Esophagus muscularis mucosa (tissue), 4 donors: ENCODE measurements around the gene C5AR2. TPM values are rescaled to one million over a fixed set of nuclear protein-coding genes. Genes with fewer than 3 reads are reported as not detected.

ENCODE experiments used
- DNase-seq: peaks from one replicate; pipeline ENCODE4 v3.0.0-alpha.2; 2017; ENCODE audit errors: extremely low spot score
- H3K27ac ChIP-seq, 4 donors: fragments of 200-600 bp; sonication (generic); replicated peaks in 1 of 4; 1 replicate in 3 of 4; 2 replicates in 1 of 4; pipeline ENCODE4 v1.5.1; 2016 to 2019; ENCODE audit warnings: mild to moderate bottlenecking in 1 of 4
- H3K27me3 ChIP-seq, 4 donors: fragments of 200-600 bp; sonication (generic); one replicate each; pipeline versions ENCODE4 v1.5.1 to v1.6.0; 2016 to 2019
- H3K36me3 ChIP-seq, 4 donors: fragments of 200-600 bp; sonication (generic); one replicate each; pipeline ENCODE4 v1.5.1; 2016 to 2019
- H3K4me1 ChIP-seq, 4 donors: fragments of 200-600 bp; sonication (generic); one replicate each; pipeline ENCODE4 v1.5.1; 2016 to 2019
- H3K4me3 ChIP-seq, 4 donors: fragments of 200-600 bp; sonication (generic); 1 replicate in 2 of 4; 2 replicates in 2 of 4; pipeline ENCODE4 v1.5.1; 2016 to 2019; ENCODE audit warnings: mild to moderate bottlenecking in 4 of 4, moderate library complexity in 1 of 4
- H3K9me3 ChIP-seq, 4 donors: fragments of 200-600 bp; sonication (generic); 1 replicate in 3 of 4; 2 replicates in 1 of 4; pipeline ENCODE4 v1.5.1; 2016 to 2019
- EP300 ChIP-seq: sonication (generic); formaldehyde crosslinking; IDR thresholded peaks from one replicate; pipeline ENCODE4 v1.6.1; 2017; ENCODE audit warnings: antibody characterized with exemption
- POLR2A ChIP-seq: fragments of 450-650 bp; IDR thresholded peaks from one replicate; pipeline ENCODE4 v1.6.1; 2017; ENCODE audit warnings: antibody characterized with exemption, moderate library complexity, mild to moderate bottlenecking, low read depth
- POLR2AphosphoS5 ChIP-seq, 2 donors: sonication (generic); formaldehyde crosslinking; IDR thresholded peaks; one replicate each; pipeline ENCODE4 v1.6.1; 2017; ENCODE audit warnings: antibody characterized with exemption in 2 of 2
- WGBS: methylation state at CpG from one replicate; pipeline ENCODE4 v1.1.5; 2018; 5-methylcytosine and 5-hydroxymethylcytosine counted together
- intact Hi-C: fragments of 100-400 bp; cut with DNase I; formaldehyde crosslinking; loops from one replicate; pipeline ENCODE4 v1.15.1; 2023
- total RNA-seq, 4 donors: library from RNA; depleted of rRNA; stranded (reverse); fragments of >200 nt; gene quantifications; one replicate each; pipeline versions ENCODE4 v1.1.0 to v1.2.1, GENCODE V29; 2016
- TF ChIP-seq, protein P1 (sequence below), 3 experiments: fragments of 200-600 bp in 2 of 3; fragments of 450-650 bp in 1 of 3; sonication (generic) in 2 of 3; IDR thresholded peaks; one replicate each; pipeline ENCODE4 v1.5.1; 2017 to 2019; ENCODE audit warnings: antibody characterized with exemption in 3 of 3, mild to moderate bottlenecking in 2 of 3, moderate library complexity in 1 of 3

C5AR2 gene
- total RNA-seq, 4 donors from 2014 or later, result 0.42 to 4.6 (median 0.72) TPM

DNA sequence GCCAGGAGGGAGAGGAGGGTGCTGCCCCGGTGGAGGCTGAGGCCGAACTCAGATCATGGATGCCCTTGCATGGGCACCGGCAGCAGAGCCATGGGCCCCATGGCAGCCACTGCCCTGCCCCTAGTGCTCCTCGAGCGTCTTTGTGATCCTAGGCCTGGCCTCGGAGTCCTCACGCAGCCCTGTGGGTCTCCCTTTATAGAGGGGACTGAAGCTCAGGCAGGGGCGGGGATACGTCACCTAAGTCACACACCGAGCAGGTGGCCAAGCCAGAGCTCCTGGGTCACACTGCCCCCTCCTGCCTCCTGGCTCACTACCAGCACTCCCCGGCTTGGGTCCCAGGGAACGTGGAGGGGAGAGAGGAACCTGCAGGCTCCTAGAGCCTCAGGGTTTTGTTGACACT is 45.8 kb downstream of the C5AR2 start:
- DNase-seq, result no peak
- Histone ChIP-seq H3K4me3 (no peak overlapping the region), H3K9me3 (no peaks in the 10 kb centered on the region), H3K27me3 (no peaks in the 10 kb centered on the region), H3K27ac (no peak overlapping the region), H3K4me1 (no peaks in the 10 kb centered on the region), H3K36me3 (peaks cover 82 to 98% (median 94%) of the 10 kb centered on the region in 4 donors)
- no peak for TF ChIP-seq EP300
- TF ChIP-seq POLR2A, result no peak
- TF ChIP-seq, protein P1, sequence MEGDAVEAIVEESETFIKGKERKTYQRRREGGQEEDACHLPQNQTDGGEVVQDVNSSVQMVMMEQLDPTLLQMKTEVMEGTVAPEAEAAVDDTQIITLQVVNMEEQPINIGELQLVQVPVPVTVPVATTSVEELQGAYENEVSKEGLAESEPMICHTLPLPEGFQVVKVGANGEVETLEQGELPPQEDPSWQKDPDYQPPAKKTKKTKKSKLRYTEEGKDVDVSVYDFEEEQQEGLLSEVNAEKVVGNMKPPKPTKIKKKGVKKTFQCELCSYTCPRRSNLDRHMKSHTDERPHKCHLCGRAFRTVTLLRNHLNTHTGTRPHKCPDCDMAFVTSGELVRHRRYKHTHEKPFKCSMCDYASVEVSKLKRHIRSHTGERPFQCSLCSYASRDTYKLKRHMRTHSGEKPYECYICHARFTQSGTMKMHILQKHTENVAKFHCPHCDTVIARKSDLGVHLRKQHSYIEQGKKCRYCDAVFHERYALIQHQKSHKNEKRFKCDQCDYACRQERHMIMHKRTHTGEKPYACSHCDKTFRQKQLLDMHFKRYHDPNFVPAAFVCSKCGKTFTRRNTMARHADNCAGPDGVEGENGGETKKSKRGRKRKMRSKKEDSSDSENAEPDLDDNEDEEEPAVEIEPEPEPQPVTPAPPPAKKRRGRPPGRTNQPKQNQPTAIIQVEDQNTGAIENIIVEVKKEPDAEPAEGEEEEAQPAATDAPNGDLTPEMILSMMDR (IDR thresholded peaks at IDR 0.05), result no peak
- no peak for TF ChIP-seq POLR2AphosphoS5 (IDR thresholded peaks at IDR 0.05)
- 75% methylated on average over 5 of the region's 12 CpGs for WGBS
- intact Hi-C loops, result no loop called here

DNA sequence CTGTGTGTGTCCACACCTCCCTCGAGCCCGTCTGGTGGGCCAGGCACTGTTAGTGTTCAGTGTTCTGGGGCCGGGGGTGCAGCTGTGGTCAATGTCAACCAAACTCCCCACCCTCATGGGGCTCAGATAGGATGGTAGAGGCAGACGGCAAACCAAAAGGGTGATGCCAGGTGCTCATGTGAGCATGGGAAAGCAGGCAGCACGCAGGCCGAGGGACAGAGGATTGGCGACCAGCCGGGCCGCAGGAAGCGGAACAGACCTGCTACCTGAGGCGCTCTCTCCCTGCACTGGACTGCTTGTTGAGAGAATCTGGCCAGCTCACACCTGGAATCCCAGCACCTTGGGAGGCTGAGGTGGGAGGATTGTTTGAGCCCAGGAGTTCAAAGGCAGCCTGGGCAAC is 46.3 kb downstream of the C5AR2 start:
- intact Hi-C loops, result no loop called here
- no peaks in the 10 kb centered on the region for H3K4me1 ChIP-seq
- H3K27me3 ChIP-seq, result no peaks in the 10 kb centered on the region
- WGBS, result 97% methylated on average over 11 of the region's 11 CpGs
- H3K4me3 ChIP-seq, result no peak overlapping the region
- TF ChIP-seq POLR2A (no peak), EP300 (no peak)
- TF ChIP-seq, protein P1 (IDR thresholded peaks at IDR 0.05), result no peak
- H3K27ac ChIP-seq, result no peak overlapping the region
- no peaks in the 10 kb centered on the region for H3K9me3 ChIP-seq
- H3K36me3 ChIP-seq, result peaks cover 78 to 93% (median 90%) of the 10 kb centered on the region in 4 donors
- DNase-seq, result no peak

DNA sequence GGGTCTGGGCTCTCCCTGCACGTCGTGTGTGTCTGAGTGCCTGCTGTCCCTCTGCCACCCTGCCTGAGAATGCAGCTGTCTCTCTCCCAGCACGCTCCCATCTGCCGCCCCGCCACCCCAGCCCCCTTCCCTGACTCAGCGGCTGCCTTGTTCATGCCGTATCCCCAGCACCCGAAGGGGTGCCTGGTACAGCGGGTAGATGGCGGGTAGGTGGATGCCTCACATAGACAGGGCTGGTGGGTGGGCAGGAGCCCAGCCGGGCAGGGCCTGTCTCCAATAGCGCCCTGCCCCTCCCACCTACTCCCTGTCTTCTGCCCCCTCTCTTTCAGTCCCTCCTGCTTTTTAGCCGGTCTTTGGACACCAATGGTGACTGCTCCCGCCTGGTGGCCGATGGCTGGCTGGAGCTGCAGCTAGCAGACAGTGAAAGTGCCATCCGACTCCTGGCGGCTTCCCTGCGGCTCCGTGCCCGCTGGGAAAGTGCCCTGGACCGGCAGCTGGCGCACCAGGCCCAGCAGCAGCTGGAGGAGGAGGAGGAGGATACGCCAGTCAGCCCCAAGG is 47.5 kb downstream of the C5AR2 start:
- 93% methylated on average over 20 of the region's 23 CpGs for WGBS
- TF ChIP-seq POLR2A (no peak), POLR2AphosphoS5 (IDR thresholded peaks at IDR 0.05) (no peak), EP300 (no peak)
- H3K27ac ChIP-seq, result no peak overlapping the region
- no peaks in the 10 kb centered on the region for H3K9me3 ChIP-seq
- DNase-seq, result no peak
- H3K36me3 ChIP-seq, result peaks cover 66 to 81% (median 78%) of the 10 kb centered on the region in 4 donors
- no peak overlapping the region for H3K4me3 ChIP-seq
- intact Hi-C loops, result no loop called here
- no peaks in the 10 kb centered on the region for H3K4me1 ChIP-seq
- no peaks in the 10 kb centered on the region for H3K27me3 ChIP-seq

DNA sequence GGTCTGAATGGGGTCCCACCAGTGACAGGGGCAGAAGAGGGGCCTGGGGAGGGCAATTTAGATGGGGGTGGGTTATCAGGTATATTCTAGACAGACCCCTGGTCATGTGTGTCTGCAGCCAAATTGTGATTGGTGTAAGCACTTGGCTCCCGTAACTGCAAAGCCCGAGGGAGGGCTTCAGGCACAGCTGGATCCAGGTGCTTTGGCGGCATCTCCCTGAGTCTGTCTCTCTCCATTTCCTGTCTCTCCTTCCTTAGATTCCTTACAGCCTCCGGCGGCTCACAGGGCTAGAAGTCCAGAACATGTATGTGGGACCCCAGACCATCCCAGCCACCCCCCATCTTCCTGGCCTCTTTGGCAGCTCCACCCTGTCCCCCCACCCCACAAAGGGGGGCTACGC is 48.6 kb downstream of the C5AR2 start:
- H3K36me3 ChIP-seq, result peaks cover 55 to 70% (median 67%) of the 10 kb centered on the region in 4 donors
- no peak overlapping the region for H3K27ac ChIP-seq
- 86% methylated on average over 5 of the region's 6 CpGs for WGBS
- DNase-seq, result no peak
- intact Hi-C loops, result no loop called here
- H3K27me3 ChIP-seq, result no peaks in the 10 kb centered on the region
- H3K9me3 ChIP-seq, result no peaks in the 10 kb centered on the region
- no peaks in the 10 kb centered on the region for H3K4me1 ChIP-seq
- no peak for TF ChIP-seq POLR2AphosphoS5 (IDR thresholded peaks at IDR 0.05)
- TF ChIP-seq, protein P1 (IDR thresholded peaks at IDR 0.05), result no peak
- TF ChIP-seq EP300, result no peak
- TF ChIP-seq POLR2A, result no peak
- H3K4me3 ChIP-seq, result no peak overlapping the region

DNA sequence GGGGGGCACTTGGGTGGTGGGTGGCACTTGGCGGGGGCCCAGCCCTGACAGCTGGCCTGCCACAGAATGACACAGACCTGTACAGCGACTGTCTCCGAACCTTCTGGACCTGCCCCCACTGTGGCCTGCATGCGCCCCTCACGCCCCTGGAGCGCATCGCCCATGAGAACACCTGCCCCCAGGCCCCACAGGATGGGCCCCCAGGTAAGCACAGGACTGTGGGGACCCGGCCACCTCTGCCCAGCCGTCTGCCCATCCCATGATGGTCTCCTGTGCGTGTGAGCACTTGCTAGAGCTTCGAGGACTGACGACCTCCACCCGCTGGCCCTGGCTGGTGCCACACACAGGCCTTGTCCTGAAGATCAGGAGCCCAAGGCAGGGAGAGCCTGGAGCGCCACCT is 49.1 kb downstream of the C5AR2 start:
- 95% methylated on average over 11 of the region's 14 CpGs for WGBS
- H3K36me3 ChIP-seq, result peaks cover 49 to 64% (median 61%) of the 10 kb centered on the region in 4 donors
- H3K4me3 ChIP-seq, result no peak overlapping the region
- no peaks in the 10 kb centered on the region for H3K27me3 ChIP-seq
- H3K9me3 ChIP-seq, result no peaks in the 10 kb centered on the region
- no peaks in the 10 kb centered on the region for H3K4me1 ChIP-seq
- TF ChIP-seq POLR2A, result no peak
- H3K27ac ChIP-seq, result no peak overlapping the region
- intact Hi-C loops, result no loop called here
- DNase-seq, result no peak
